Neural cell (in vitro differentiated cells): ENCODE results near the gene IFT172. TPM values are rescaled to one million over a fixed set of nuclear protein-coding genes. Genes with fewer than 3 reads are reported as not detected.

Source experiments
- H2AFZ ChIP-seq: fragments of 200-600, 300-800 bp; sonication (generic), shearing (Covaris generic); 2 replicates; pipeline ENCODE4 v1.6.0; 2014; ENCODE audit warnings: low read depth, mild to moderate bottlenecking, antibody characterized with exemption, low read length, moderate library complexity
- H3F3A ChIP-seq: fragments of 200-600 bp; shearing (Covaris generic); 2 replicates; pipeline ENCODE4 v1.6.1; 2016; ENCODE audit warnings: mild to moderate bottlenecking, moderate library complexity, mixed read lengths, antibody characterized with exemption, low read length; ENCODE audit not compliant: insufficient read depth, poor library complexity, severe bottlenecking
- H3K27ac ChIP-seq: fragments of 200-600, 300-800 bp; sonication (generic), shearing (Covaris generic); 2 replicates; pipeline ENCODE4 v1.5.1; 2014; ENCODE audit warnings: mild to moderate bottlenecking, low read length, moderate library complexity
- H3K27me3 ChIP-seq: fragments of 300-800, 200-600 bp; sonication (generic), shearing (Covaris generic); 2 replicates; pipeline ENCODE4 v1.6.0; 2014; ENCODE audit warnings: mild to moderate bottlenecking, low read depth, low read length, moderate library complexity; ENCODE audit not compliant: insufficient read depth
- H3K36me3 ChIP-seq: fragments of 300-800, 200-600 bp; sonication (generic), shearing (Covaris generic); 2 replicates; pipeline ENCODE4 v1.5.1; 2014; ENCODE audit warnings: mild to moderate bottlenecking, antibody characterized with exemption, low read length, moderate library complexity; ENCODE audit not compliant: insufficient read depth
- H3K4me2 ChIP-seq: fragments of 300-800, 200-600 bp; sonication (generic), shearing (Covaris generic); 2 replicates; pipeline ENCODE4 v1.6.0; 2014; ENCODE audit warnings: mild to moderate bottlenecking, low read length
- H3K4me3 ChIP-seq: fragments of 300-800, 200-600 bp; sonication (generic), shearing (Covaris generic); 2 replicates; pipeline ENCODE4 v1.5.1; 2014; ENCODE audit warnings: mild to moderate bottlenecking, low read length, moderate library complexity
- H3K79me2 ChIP-seq: fragments of 200-600 bp; shearing (Covaris generic); replicated peaks from 2 replicates; pipeline ENCODE4 v1.6.0; 2014; ENCODE audit warnings: mild to moderate bottlenecking, low read length, moderate library complexity; ENCODE audit not compliant: insufficient read depth
- H3K9ac ChIP-seq: fragments of 300-800, 200-600 bp; sonication (generic), shearing (Covaris generic); 2 replicates; pipeline ENCODE4 v1.6.1; 2016; ENCODE audit warnings: mild to moderate bottlenecking, low read length, mixed read lengths
- H3K9me2 ChIP-seq: fragments of 200-600 bp; shearing (Covaris generic); 2 replicates; pipeline ENCODE4 v1.6.1; 2016; ENCODE audit warnings: mild to moderate bottlenecking, low read length, mixed read lengths; ENCODE audit not compliant: insufficient read depth
- H3K9me3 ChIP-seq: fragments of 200-600, 300-800 bp; sonication (generic), shearing (Covaris generic); 2 replicates; pipeline ENCODE4 v1.6.1; 2016; ENCODE audit warnings: mild to moderate bottlenecking, mixed run types, low read length, moderate library complexity, mixed read lengths
- H4K20me1 ChIP-seq: fragments of 200-600 bp; shearing (Covaris generic); 2 replicates; pipeline ENCODE4 v1.6.1; 2016; ENCODE audit warnings: mild to moderate bottlenecking, mixed run types; ENCODE audit not compliant: insufficient read depth
- CTCF ChIP-seq: fragments of 450-650 bp; IDR thresholded peaks from 2 replicates; pipeline ENCODE4 v1.5.1; 2014; ENCODE audit warnings: antibody characterized with exemption, mild to moderate bottlenecking, moderate library complexity; ENCODE audit not compliant: poor library complexity, severe bottlenecking
- EP300 ChIP-seq: fragments of 450-650 bp; conservative IDR thresholded peaks from 2 replicates; pipeline ENCODE4 v1.6.1; 2014; ENCODE audit warnings: antibody characterized with exemption, mild to moderate bottlenecking, moderate library complexity; ENCODE audit not compliant: poor library complexity, severe bottlenecking
- EZH2 ChIP-seq: fragments of 200-600, 300-800 bp; shearing (Covaris generic), sonication (generic); IDR thresholded peaks from 2 replicates; pipeline ENCODE4 v1.6.1; 2014; ENCODE audit warnings: antibody characterized with exemption, low read length, borderline replicate concordance, mild to moderate bottlenecking; ENCODE audit not compliant: insufficient read depth, poor library complexity, severe bottlenecking
- MXI1 ChIP-seq: fragments of 450-650 bp; conservative IDR thresholded peaks from 2 replicates; pipeline ENCODE4 v1.6.1; 2014; ENCODE audit warnings: antibody characterized with exemption, mild to moderate bottlenecking; ENCODE audit not compliant: poor library complexity, severe bottlenecking
- POLR2AphosphoS5 ChIP-seq: IDR thresholded peaks from 2 replicates; pipeline ENCODE4 v1.6.1; 2012
- RAD21 ChIP-seq: fragments of 450-650 bp; conservative IDR thresholded peaks from 2 replicates; pipeline ENCODE4 v1.6.1; 2014; ENCODE audit warnings: antibody characterized with exemption, mild to moderate bottlenecking, moderate library complexity
- REST ChIP-seq: IDR thresholded peaks from 2 replicates; pipeline ENCODE4 v1.6.1; 2012; ENCODE audit warnings: borderline replicate concordance
- SMC3 ChIP-seq: fragments of 450-650 bp; conservative IDR thresholded peaks from 2 replicates; pipeline ENCODE4 v1.6.1; 2014; ENCODE audit warnings: antibody characterized with exemption, mild to moderate bottlenecking, moderate library complexity; ENCODE audit not compliant: poor library complexity
- TAF1 ChIP-seq: IDR thresholded peaks from 2 replicates; pipeline ENCODE4 v1.6.1; 2012; ENCODE audit warnings: low read depth
- polyA plus RNA-seq: library from polyadenylated mRNA; depleted of rRNA; stranded (reverse); fragments of >200 nt; gene quantifications from 2 replicates; pipeline ENCODE4 v1.2.3, GENCODE V29; 2014

Gene IFT172
- polyA plus RNA-seq, 1 donor from 2014 or later, result 26.9 TPM

GRCh38 chr2:27494284-27494943, 4.9 kb upstream of the IFT172 start:
- H2AFZ ChIP-seq, result peak overlapping the region; percentile 33
- H3K79me2 ChIP-seq, result no peaks in the 10 kb centered on the region
- TF ChIP-seq SMC3, result no peak
- TF ChIP-seq TAF1, result no peak
- no peak for TF ChIP-seq EP300
- TF ChIP-seq EZH2, result no peak
- TF ChIP-seq RAD21, result no peak
- no peak for TF ChIP-seq REST
- no peak for TF ChIP-seq CTCF
- no peak for TF ChIP-seq MXI1
- H3K4me2 ChIP-seq, result peak overlapping the region; percentile 21
- no peak overlapping the region for H3K27ac ChIP-seq
- H3F3A ChIP-seq, result no peaks in the 10 kb centered on the region
- peaks cover 7% of the 10 kb centered on the region for H3K27me3 ChIP-seq
- no peaks in the 10 kb centered on the region for H3K9me2 ChIP-seq
- no peaks in the 10 kb centered on the region for H3K36me3 ChIP-seq
- no peaks in the 10 kb centered on the region for H4K20me1 ChIP-seq
- no peaks in the 10 kb centered on the region for H3K9me3 ChIP-seq
- peak overlapping the region; percentile 75 for H3K9ac ChIP-seq
- peak overlapping the region; percentile 80 for H3K4me3 ChIP-seq

GRCh38 chr2:27493948-27494283, 4.4 kb upstream of the IFT172 start:
- Histone ChIP-seq H3K9ac (no peak overlapping the region), H3F3A (no peaks in the 10 kb centered on the region), H2AFZ (no peak overlapping the region), H3K9me3 (no peaks in the 10 kb centered on the region), H3K4me3 (peak overlapping the region; percentile 80), H3K9me2 (no peaks in the 10 kb centered on the region), H3K27ac (no peak overlapping the region), H3K79me2 (no peaks in the 10 kb centered on the region), H3K27me3 (peaks cover 7% of the 10 kb centered on the region), H3K36me3 (no peaks in the 10 kb centered on the region), H3K4me2 (peak overlapping the region; percentile 21), H4K20me1 (no peaks in the 10 kb centered on the region)
- TF ChIP-seq POLR2AphosphoS5, result no peak
- no peak for TF ChIP-seq RAD21
- no peak for TF ChIP-seq TAF1
- no peak for TF ChIP-seq SMC3
- no peak for TF ChIP-seq REST
- no peak for TF ChIP-seq EP300
